Adrenal gland (tissue), 5 donors: ENCODE results near the gene KCNRG.

Experiments used
- POLR2A ChIP-seq, 2 donors: fragments of 450-650 bp; IDR thresholded peaks; one replicate each; pipeline ENCODE4 v1.6.1; 2017; ENCODE audit warnings: antibody characterized with exemption in 2 of 2, mild to moderate bottlenecking in 2 of 2, moderate library complexity in 1 of 2
- TF ChIP-seq, protein P1 (sequence below), 6 experiments: fragments of 450-650 bp in 4 of 6; fragments of 200-600 bp in 2 of 6; sonication (generic) in 1 of 6; IDR thresholded peaks; 1 replicate in 5 of 6; 2 replicates in 1 of 6; pipeline versions ENCODE4 v1.5.1 to v1.8.0; 2016 to 2021; ENCODE audit warnings: antibody characterized with exemption in 6 of 6, mild to moderate bottlenecking in 2 of 6, moderate library complexity in 1 of 6
- donor health status: DM: no; HTN: no; CAD: no.

DNA sequence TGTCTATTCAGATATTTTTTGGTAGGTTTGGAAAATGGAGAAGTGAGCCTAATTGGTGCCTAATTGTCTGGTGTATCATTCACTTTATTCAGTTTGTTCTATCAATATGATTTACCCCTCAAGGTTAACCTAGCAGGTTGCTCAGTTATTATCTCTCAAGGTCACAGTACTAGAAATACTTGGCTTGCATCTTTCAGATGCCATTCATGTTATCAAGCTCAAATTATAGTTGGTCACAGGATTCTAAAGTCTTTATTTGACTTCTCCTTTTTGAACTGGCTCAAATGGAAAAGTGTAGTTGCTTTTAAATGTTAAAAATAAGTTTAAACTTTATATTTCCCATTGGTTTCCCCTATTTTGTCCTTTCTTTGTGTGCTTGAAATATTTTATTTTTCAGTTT, 2.6 kb downstream of the KCNRG start:
- TF ChIP-seq, protein P1, sequence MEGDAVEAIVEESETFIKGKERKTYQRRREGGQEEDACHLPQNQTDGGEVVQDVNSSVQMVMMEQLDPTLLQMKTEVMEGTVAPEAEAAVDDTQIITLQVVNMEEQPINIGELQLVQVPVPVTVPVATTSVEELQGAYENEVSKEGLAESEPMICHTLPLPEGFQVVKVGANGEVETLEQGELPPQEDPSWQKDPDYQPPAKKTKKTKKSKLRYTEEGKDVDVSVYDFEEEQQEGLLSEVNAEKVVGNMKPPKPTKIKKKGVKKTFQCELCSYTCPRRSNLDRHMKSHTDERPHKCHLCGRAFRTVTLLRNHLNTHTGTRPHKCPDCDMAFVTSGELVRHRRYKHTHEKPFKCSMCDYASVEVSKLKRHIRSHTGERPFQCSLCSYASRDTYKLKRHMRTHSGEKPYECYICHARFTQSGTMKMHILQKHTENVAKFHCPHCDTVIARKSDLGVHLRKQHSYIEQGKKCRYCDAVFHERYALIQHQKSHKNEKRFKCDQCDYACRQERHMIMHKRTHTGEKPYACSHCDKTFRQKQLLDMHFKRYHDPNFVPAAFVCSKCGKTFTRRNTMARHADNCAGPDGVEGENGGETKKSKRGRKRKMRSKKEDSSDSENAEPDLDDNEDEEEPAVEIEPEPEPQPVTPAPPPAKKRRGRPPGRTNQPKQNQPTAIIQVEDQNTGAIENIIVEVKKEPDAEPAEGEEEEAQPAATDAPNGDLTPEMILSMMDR (IDR thresholded peaks at IDR 0.05), result no peak
- TF ChIP-seq POLR2A (IDR thresholded peaks at IDR 0.05), result no peak
